MM.1S (cell line): Measurements from ENCODE around the gene PET100.
A peak's percentile ranks its signal among the peaks of the same experiment; 100 is the strongest.

Source experiments
- EZH2 ChIP-seq: fragments of 300-600 bp; sonication (generic); optimal IDR thresholded peaks from 2 replicates; pipeline ENCODE3; 2017; ENCODE audit warnings: low read depth, mild to moderate bottlenecking, antibody characterized with exemption, low read length, mixed read lengths
- TF ChIP-seq, protein P1 (sequence below): fragments of 300-600 bp; sonication (generic); IDR thresholded peaks from 2 replicates; pipeline ENCODE4 v1.5.1; 2016; ENCODE audit warnings: antibody characterized with exemption, low read length, mixed read lengths

DNA sequence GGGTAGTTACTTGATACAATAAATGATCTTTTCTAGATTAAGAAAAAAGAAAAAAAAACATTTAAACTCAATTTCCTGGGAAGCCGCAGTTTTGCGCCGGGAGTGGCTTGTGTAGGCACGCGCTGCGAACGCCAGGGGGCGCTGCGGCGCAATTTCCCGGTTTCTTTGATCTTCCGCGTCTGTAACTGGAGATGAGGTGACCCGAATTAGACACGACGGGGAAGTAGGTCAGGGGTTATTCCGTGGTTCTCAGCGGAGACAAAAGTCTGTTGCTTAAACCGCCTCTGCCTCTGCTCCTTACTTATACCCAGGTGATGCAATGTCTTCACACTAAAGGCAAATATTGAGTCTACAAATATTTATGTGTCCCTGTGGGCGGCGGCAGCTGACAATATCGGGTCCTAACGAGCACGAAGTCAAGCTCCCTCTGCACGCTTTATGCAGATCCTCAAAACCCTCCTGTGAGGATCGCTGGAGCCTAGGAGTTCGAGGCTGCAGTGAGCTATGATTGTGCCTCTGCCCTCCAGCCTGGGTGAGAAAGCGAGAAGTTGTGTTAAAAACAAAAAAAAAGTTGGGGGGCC lies 22.6 kb downstream of the PET100 start:
- no peak for TF ChIP-seq EZH2
- TF ChIP-seq, protein P1, sequence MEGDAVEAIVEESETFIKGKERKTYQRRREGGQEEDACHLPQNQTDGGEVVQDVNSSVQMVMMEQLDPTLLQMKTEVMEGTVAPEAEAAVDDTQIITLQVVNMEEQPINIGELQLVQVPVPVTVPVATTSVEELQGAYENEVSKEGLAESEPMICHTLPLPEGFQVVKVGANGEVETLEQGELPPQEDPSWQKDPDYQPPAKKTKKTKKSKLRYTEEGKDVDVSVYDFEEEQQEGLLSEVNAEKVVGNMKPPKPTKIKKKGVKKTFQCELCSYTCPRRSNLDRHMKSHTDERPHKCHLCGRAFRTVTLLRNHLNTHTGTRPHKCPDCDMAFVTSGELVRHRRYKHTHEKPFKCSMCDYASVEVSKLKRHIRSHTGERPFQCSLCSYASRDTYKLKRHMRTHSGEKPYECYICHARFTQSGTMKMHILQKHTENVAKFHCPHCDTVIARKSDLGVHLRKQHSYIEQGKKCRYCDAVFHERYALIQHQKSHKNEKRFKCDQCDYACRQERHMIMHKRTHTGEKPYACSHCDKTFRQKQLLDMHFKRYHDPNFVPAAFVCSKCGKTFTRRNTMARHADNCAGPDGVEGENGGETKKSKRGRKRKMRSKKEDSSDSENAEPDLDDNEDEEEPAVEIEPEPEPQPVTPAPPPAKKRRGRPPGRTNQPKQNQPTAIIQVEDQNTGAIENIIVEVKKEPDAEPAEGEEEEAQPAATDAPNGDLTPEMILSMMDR, result peak; percentile 96
